ENCODE measurements around the gene PIEZO1. TPM values are rescaled to one million over a fixed set of nuclear protein-coding genes. Genes with fewer than 3 reads are reported as not detected.

The PIEZO1 gene
- total and polyA plus RNA-seq, 7 donors, result 18.0 to 242 (median 126) TPM

- intact Hi-C loops (cut with DNase I), result no loop called here
- H3K9me3 ChIP-seq, result no peaks in the 10 kb centered on the region
- TF ChIP-seq POLR2AphosphoS5 (IDR thresholded peaks at IDR 0.05) (no peak), POLR2A (IDR thresholded peaks at IDR 0.05) (no peak), EP300 (IDR thresholded peaks at IDR 0.05) (no peak)
- TF ChIP-seq, protein P1, sequence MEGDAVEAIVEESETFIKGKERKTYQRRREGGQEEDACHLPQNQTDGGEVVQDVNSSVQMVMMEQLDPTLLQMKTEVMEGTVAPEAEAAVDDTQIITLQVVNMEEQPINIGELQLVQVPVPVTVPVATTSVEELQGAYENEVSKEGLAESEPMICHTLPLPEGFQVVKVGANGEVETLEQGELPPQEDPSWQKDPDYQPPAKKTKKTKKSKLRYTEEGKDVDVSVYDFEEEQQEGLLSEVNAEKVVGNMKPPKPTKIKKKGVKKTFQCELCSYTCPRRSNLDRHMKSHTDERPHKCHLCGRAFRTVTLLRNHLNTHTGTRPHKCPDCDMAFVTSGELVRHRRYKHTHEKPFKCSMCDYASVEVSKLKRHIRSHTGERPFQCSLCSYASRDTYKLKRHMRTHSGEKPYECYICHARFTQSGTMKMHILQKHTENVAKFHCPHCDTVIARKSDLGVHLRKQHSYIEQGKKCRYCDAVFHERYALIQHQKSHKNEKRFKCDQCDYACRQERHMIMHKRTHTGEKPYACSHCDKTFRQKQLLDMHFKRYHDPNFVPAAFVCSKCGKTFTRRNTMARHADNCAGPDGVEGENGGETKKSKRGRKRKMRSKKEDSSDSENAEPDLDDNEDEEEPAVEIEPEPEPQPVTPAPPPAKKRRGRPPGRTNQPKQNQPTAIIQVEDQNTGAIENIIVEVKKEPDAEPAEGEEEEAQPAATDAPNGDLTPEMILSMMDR (IDR thresholded peaks at IDR 0.05), result no peak
- no peak overlapping the region for H3K4me3 ChIP-seq
- no peak for DNase-seq
- no peaks in the 10 kb centered on the region for H3K27me3 ChIP-seq
- peaks cover 0 to 30% (median 6%) of the 10 kb centered on the region in 4 donors for H3K4me1 ChIP-seq
- H3K36me3 ChIP-seq, result peaks cover 9 to 57% (median 31%) of the 10 kb centered on the region in 4 donors
- no peak overlapping the region for H3K27ac ChIP-seq
- 95 to 96% methylated on average over 16 of the region's 16 CpGs for WGBS, 2 donors
Observed at GRCh38 chr16:88699180-88699579, 85.8 kb downstream of the PIEZO1 start.

- no peak overlapping the region for H3K4me3 ChIP-seq
- intact Hi-C loops (cut with DNase I), result no loop called here
- WGBS, 2 donors, result 91 to 96% methylated on average over 25 of the region's 25 CpGs
- no peaks in the 10 kb centered on the region for H3K9me3 ChIP-seq
- H3K27ac ChIP-seq, result no peak overlapping the region
- peaks cover 9 to 57% (median 31%) of the 10 kb centered on the region in 4 donors for H3K36me3 ChIP-seq
- no peaks in the 10 kb centered on the region for H3K27me3 ChIP-seq
- peaks cover 0 to 25% (median 4%) of the 10 kb centered on the region in 4 donors for H3K4me1 ChIP-seq
- TF ChIP-seq POLR2AphosphoS5 (IDR thresholded peaks at IDR 0.05) (no peak), POLR2A (IDR thresholded peaks at IDR 0.05) (no peak)
- DNase-seq, result no peak
Observed at GRCh38 chr16:88698646-88699045, 86.4 kb downstream of the PIEZO1 start.

- no peak overlapping the region for H3K4me3 ChIP-seq
- H3K27ac ChIP-seq, result no peak overlapping the region
- H3K9me3 ChIP-seq, result no peaks in the 10 kb centered on the region
- TF ChIP-seq, protein P1 (IDR thresholded peaks at IDR 0.05), result no peak
- no peak for TF ChIP-seq POLR2A (IDR thresholded peaks at IDR 0.05)
- TF ChIP-seq EP300 (IDR thresholded peaks at IDR 0.05), result no peak
- TF ChIP-seq POLR2AphosphoS5 (IDR thresholded peaks at IDR 0.05), result no peak
- no peaks in the 10 kb centered on the region for H3K27me3 ChIP-seq
- 84 to 91% methylated on average over 37 of the region's 37 CpGs for WGBS, 2 donors
- no peak for DNase-seq
- H3K36me3 ChIP-seq, result peaks cover 9 to 57% (median 31%) of the 10 kb centered on the region in 4 donors
- intact Hi-C loops (cut with DNase I), result no loop called here
- H3K4me1 ChIP-seq, result peaks cover 0 to 19% (median 4%) of the 10 kb centered on the region in 4 donors
Observed at GRCh38 chr16:88697831-88698615, 87.0 kb downstream of the PIEZO1 start.

GRCh38 chr16:88697116-88697830, 87.7 kb downstream of the PIEZO1 start:
- no peaks in the 10 kb centered on the region for H3K9me3 ChIP-seq
- intact Hi-C loops (cut with DNase I), result no loop called here
- H3K27me3 ChIP-seq, result no peaks in the 10 kb centered on the region
- H3K4me1 ChIP-seq, result peaks cover 0 to 18% (median 4%) of the 10 kb centered on the region in 4 donors
- H3K4me3 ChIP-seq, result no peak overlapping the region
- DNase-seq, result no peak
- 93 to 95% methylated on average over 47 of the region's 47 CpGs for WGBS, 2 donors
- no peak for TF ChIP-seq EP300 (IDR thresholded peaks at IDR 0.05)
- peaks cover 9 to 53% (median 31%) of the 10 kb centered on the region in 4 donors for H3K36me3 ChIP-seq
- H3K27ac ChIP-seq, result no peak overlapping the region

DNA sequence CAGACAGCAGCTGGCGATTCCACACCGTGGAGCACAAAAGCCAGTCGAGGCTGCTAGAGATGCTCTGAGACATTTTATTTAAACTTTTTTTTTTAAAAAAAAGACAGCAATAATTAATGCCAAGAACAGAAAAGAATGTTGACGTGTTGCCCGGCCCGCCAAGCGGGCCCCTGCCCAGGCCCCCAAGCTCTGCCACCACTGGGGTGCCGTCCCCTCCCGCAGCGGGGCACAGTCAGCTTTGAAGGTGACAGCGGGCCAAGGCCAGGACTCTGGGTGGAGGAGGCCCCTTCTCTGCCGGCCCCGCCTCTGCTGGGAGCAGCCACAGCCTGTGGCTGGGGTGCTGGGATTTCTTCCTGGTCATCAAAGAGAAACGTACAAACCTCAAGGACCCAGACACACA, 88.6 kb downstream of the PIEZO1 start:
- peaks cover 0 to 6% (median 2%) of the 10 kb centered on the region in 3 donors for H3K27me3 ChIP-seq
- no peak for TF ChIP-seq EP300 (IDR thresholded peaks at IDR 0.05)
- TF ChIP-seq, protein P1 (IDR thresholded peaks at IDR 0.05), result no peak
- no peak for TF ChIP-seq POLR2A (IDR thresholded peaks at IDR 0.05)
- no peak for TF ChIP-seq POLR2AphosphoS5 (IDR thresholded peaks at IDR 0.05)
- no peaks in the 10 kb centered on the region for H3K9me3 ChIP-seq
- H3K36me3 ChIP-seq, result peaks cover 9 to 52% (median 31%) of the 10 kb centered on the region in 4 donors
- no peak overlapping the region for H3K4me3 ChIP-seq
- WGBS, 2 donors, result 87 to 89% methylated on average over 14 of the region's 14 CpGs
- H3K4me1 ChIP-seq, result peaks cover 0 to 10% (median 2%) of the 10 kb centered on the region in 4 donors
- H3K27ac ChIP-seq, result no peak overlapping the region
- no peak for DNase-seq
- intact Hi-C loops (cut with DNase I), result no loop called here
